H1 (cell line): ENCODE results near the gene CREB3L1. TPM values are rescaled to one million over a fixed set of nuclear protein-coding genes. Genes with fewer than 3 reads are reported as not detected.

ENCODE experiments used
- CTCF ChIA-PET: fragments of 300-600 bp; sonication (Branson Sonifier 250); formaldehyde crosslinking; loops from one replicate; lab custom pipeline; 2021; ENCODE audit not compliant: partially characterized antibody; lab: Charles Lee
- POLR2A ChIA-PET: fragments of 300-600 bp; sonication (Branson Sonifier 250); formaldehyde crosslinking; loops from one replicate; lab custom pipeline; 2021; ENCODE audit warnings: inconsistent platforms; ENCODE audit not compliant: partially characterized antibody; lab: Charles Lee
- DNase-seq, 2 experiments: peaks; one replicate each; pipeline versions ENCODE4 v3.0.0 to v3.0.0-alpha.2; 2010 to 2022; ENCODE audit warnings: low spot score in 2 of 2, low read depth in 1 of 2, mixed read lengths in 1 of 2
- FAIRE-seq: peaks from 2 replicates; lab custom pipeline; 2011; peaks lifted over from hg19 to GRCh38; lab: Jason Lieb, UNC
- H2AFZ ChIP-seq: 2 replicates; pipeline ENCODE4 v1.8.1; 2012; ENCODE audit warnings: low read length, inconsistent platforms
- H2AK5ac ChIP-seq: 2 replicates; pipeline ENCODE4 v1.6.1; 2013; ENCODE audit warnings: low read depth, low read length
- H2BK120ac ChIP-seq: replicated peaks from 2 replicates; pipeline ENCODE3; 2013; ENCODE audit warnings: low read depth, low read length, inconsistent platforms
- H2BK12ac ChIP-seq: 2 replicates; pipeline ENCODE4 v1.6.1; 2013; ENCODE audit warnings: low read depth, low read length
- H2BK15ac ChIP-seq: 2 replicates; pipeline ENCODE4 v1.6.1; 2013; ENCODE audit warnings: low read length
- H2BK20ac ChIP-seq: 2 replicates; pipeline ENCODE4 v1.6.1; 2013; ENCODE audit warnings: low read length
- H2BK5ac ChIP-seq: 2 replicates; pipeline ENCODE4 v1.6.1; 2013; ENCODE audit warnings: low read depth, low read length
- H3K14ac ChIP-seq: 2 replicates; pipeline ENCODE4 v1.6.1; 2013; ENCODE audit warnings: inconsistent platforms; ENCODE audit not compliant: insufficient read length
- H3K18ac ChIP-seq: 2 replicates; pipeline ENCODE4 v1.6.1; 2013; ENCODE audit warnings: low read length; ENCODE audit errors: extremely low read depth
- H3K23ac ChIP-seq: 2 replicates; pipeline ENCODE4 v1.6.1; 2013; ENCODE audit warnings: inconsistent platforms; ENCODE audit not compliant: insufficient read length
- H3K23me2 ChIP-seq: 2 replicates; pipeline ENCODE4 v1.6.1; 2013; ENCODE audit warnings: low read depth, low read length
- H3K27ac ChIP-seq: 2 replicates; pipeline ENCODE4 v1.6.1; 2011; ENCODE audit warnings: low read depth, low read length, inconsistent platforms
- H3K27me3 ChIP-seq, 4 experiments: replicated peaks in 1 of 4; 1 replicate in 1 of 4; 2 replicates in 3 of 4; pipeline versions ENCODE4 v1.6.1 to v1.8.1; 2011 to 2013; ENCODE audit warnings: low read length in 3 of 4, mild to moderate bottlenecking in 3 of 4, inconsistent platforms in 2 of 4, mixed read lengths in 2 of 4, moderate library complexity in 1 of 4; ENCODE audit not compliant: control insufficient read depth in 3 of 4, insufficient read depth in 3 of 4; ENCODE audit errors: extremely low read depth in 1 of 4
- H3K36me3 ChIP-seq, 4 experiments: 2 replicates each; pipeline versions ENCODE4 v1.6.1 to v1.8.1; 2011 to 2013; ENCODE audit warnings: mild to moderate bottlenecking in 4 of 4, low read length in 3 of 4, moderate library complexity in 2 of 4, control low read depth in 1 of 4, inconsistent platforms in 1 of 4; ENCODE audit not compliant: insufficient read depth in 4 of 4, control insufficient read depth in 2 of 4
- H3K4ac ChIP-seq: replicated peaks from 2 replicates; pipeline ENCODE3; 2013; ENCODE audit warnings: low read length, low read depth, mixed read lengths, inconsistent platforms; ENCODE audit not compliant: insufficient read length
- H3K4me1 ChIP-seq, 4 experiments: replicated peaks in 1 of 4; 1 replicate in 1 of 4; 2 replicates in 3 of 4; pipeline versions ENCODE4 v1.6.1 to v1.8.1; 2011 to 2013; ENCODE audit warnings: low read length in 3 of 4, inconsistent platforms in 2 of 4, mixed read lengths in 1 of 4; ENCODE audit not compliant: insufficient read depth in 4 of 4, control insufficient read depth in 3 of 4
- H3K4me2 ChIP-seq, 2 experiments: 2 replicates each; pipeline versions ENCODE4 v1.6.1 to v1.8.1; 2011 to 2013; ENCODE audit warnings: low read depth in 2 of 2, low read length in 2 of 2, control low read depth in 1 of 2, inconsistent platforms in 1 of 2, mild to moderate bottlenecking in 1 of 2; ENCODE audit not compliant: insufficient read depth in 1 of 2
- H3K4me3 ChIP-seq, 4 experiments: fragments of 200-600, 300-600 bp in 1 of 4; sonication (generic), shearing (Covaris generic), sonication (Bioruptor Twin) in 1 of 4; 2 replicates each; pipeline versions ENCODE4 v1.5.1 to v1.8.1; 2011 to 2016; ENCODE audit warnings: low read length in 4 of 4, low read depth in 3 of 4, control low read depth in 2 of 4, inconsistent platforms in 2 of 4, mild to moderate bottlenecking in 2 of 4, mixed read lengths in 1 of 4, moderate library complexity in 1 of 4; ENCODE audit not compliant: insufficient read depth in 2 of 4; ENCODE audit errors: extremely low read depth in 1 of 4
- H3K56ac ChIP-seq: replicated peaks from 2 replicates; pipeline ENCODE3; 2013; ENCODE audit warnings: low read depth, mild to moderate bottlenecking, mixed read lengths, low read length, inconsistent platforms; ENCODE audit not compliant: insufficient read length
- H3K79me1 ChIP-seq: 2 replicates; pipeline ENCODE4 v1.6.1; 2013; ENCODE audit warnings: low read depth, low read length, control low read depth
- H3K79me2 ChIP-seq, 2 experiments: 2 replicates each; pipeline versions ENCODE4 v1.6.1 to v1.8.1; 2012 to 2013; ENCODE audit warnings: low read length in 2 of 2, mild to moderate bottlenecking in 2 of 2, inconsistent platforms in 1 of 2; ENCODE audit not compliant: insufficient read depth in 2 of 2, control insufficient read depth in 1 of 2
- H3K9ac ChIP-seq, 4 experiments: replicated peaks in 1 of 4; 1 replicate in 1 of 4; 2 replicates in 3 of 4; pipeline versions ENCODE4 v1.6.1 to v1.8.1; 2011 to 2013; ENCODE audit warnings: low read depth in 3 of 4, low read length in 3 of 4, control low read depth in 2 of 4, mild to moderate bottlenecking in 2 of 4, moderate library complexity in 2 of 4, inconsistent platforms in 1 of 4; ENCODE audit errors: extremely low read depth in 1 of 4
- H3K9me3 ChIP-seq, 2 experiments: 2 replicates each; pipeline versions ENCODE4 v1.6.1 to v1.8.1; 2012 to 2013; ENCODE audit warnings: mild to moderate bottlenecking in 2 of 2, moderate library complexity in 2 of 2, control low read depth in 1 of 2, inconsistent platforms in 1 of 2, low read depth in 1 of 2, low read length in 1 of 2, mixed read lengths in 1 of 2; ENCODE audit not compliant: insufficient read depth in 2 of 2
- H4K20me1 ChIP-seq, 2 experiments: replicated peaks in 1 of 2; 2 replicates each; pipeline versions ENCODE3 to v1.8.1; 2011 to 2013; ENCODE audit warnings: inconsistent platforms in 2 of 2, low read length in 2 of 2, mild to moderate bottlenecking in 1 of 2; ENCODE audit not compliant: insufficient read depth in 2 of 2, control insufficient read depth in 1 of 2
- H4K5ac ChIP-seq: 2 replicates; pipeline ENCODE4 v1.6.1; 2013; ENCODE audit warnings: low read length, low read depth, mixed read lengths, inconsistent platforms; ENCODE audit not compliant: insufficient read length
- H4K8ac ChIP-seq: 2 replicates; pipeline ENCODE4 v1.8.0; 2013; ENCODE audit warnings: mild to moderate bottlenecking, moderate library complexity, low read length, inconsistent platforms; ENCODE audit not compliant: insufficient read depth; ENCODE audit errors: extremely low read depth
- H4K91ac ChIP-seq: replicated peaks from 2 replicates; pipeline ENCODE3; 2013; ENCODE audit warnings: low read length, mixed read lengths, inconsistent platforms; ENCODE audit not compliant: insufficient read length
- BCL11A ChIP-seq, 2 experiments: IDR thresholded peaks; one replicate each; pipeline ENCODE4 v1.6.1; 2011; ENCODE audit warnings: low read depth in 2 of 2, low read length in 2 of 2, mild to moderate bottlenecking in 2 of 2
- JUND ChIP-seq: IDR thresholded peaks from 2 replicates; pipeline ENCODE4 v1.6.1; 2011; ENCODE audit warnings: mild to moderate bottlenecking, improper control_type of control experiment, low read length
- PHF8 ChIP-seq: fragments of 200-600 bp; sonication (generic); conservative IDR thresholded peaks from 2 replicates; pipeline ENCODE4 v1.7.1; 2012; ENCODE audit warnings: low read depth, mild to moderate bottlenecking, inconsistent platforms, low read length, moderate library complexity
- POLR2AphosphoS5 ChIP-seq: IDR thresholded peaks from 2 replicates; pipeline ENCODE4 v1.6.1; 2011; ENCODE audit warnings: low read depth, low read length
- POU5F1 ChIP-seq: IDR thresholded peaks from 2 replicates; pipeline ENCODE4 v1.6.1; 2011; ENCODE audit warnings: low read depth, mild to moderate bottlenecking, low read length, moderate library complexity
- RAD21 ChIP-seq, 2 experiments: IDR thresholded peaks in 1 of 2; conservative IDR thresholded peaks in 1 of 2; 2 replicates each; pipeline ENCODE4 v1.6.1; 2011; ENCODE audit warnings: low read depth in 2 of 2, low read length in 2 of 2, improper control_type of control experiment in 1 of 2, inconsistent platforms in 1 of 2, mild to moderate bottlenecking in 1 of 2, moderate library complexity in 1 of 2
- RBBP5 ChIP-seq: IDR thresholded peaks from 2 replicates; pipeline ENCODE4 v1.7.1; 2012; ENCODE audit warnings: low read depth, mild to moderate bottlenecking, inconsistent platforms, low read length, moderate library complexity, borderline replicate concordance
- SP2 ChIP-seq: IDR thresholded peaks from 2 replicates; pipeline ENCODE4 v1.6.1; 2012; ENCODE audit warnings: mild to moderate bottlenecking, low read length, inconsistent platforms
- WGBS, 2 experiments: shearing (Covaris generic) in 1 of 2; methylation state at CpG; one replicate each; pipeline versions ENCODE4 v1.1.6 to v1.1.7; 2013 to 2015; ENCODE audit warnings: low lambda C conversion rate in 2 of 2, mixed read lengths in 2 of 2, inconsistent platforms in 1 of 2, low coverage in 1 of 2, missing lambda C conversion rate in 1 of 2; ENCODE audit not compliant: insufficient replicate concordance in 2 of 2, insufficient coverage in 1 of 2, insufficient read length in 1 of 2; ENCODE audit errors: extremely low coverage in 1 of 2, missing lambda C conversion rate in 1 of 2; 5-methylcytosine and 5-hydroxymethylcytosine counted together
- polyA plus RNA-seq, 7 experiments: library from polyadenylated mRNA; depleted of rRNA in 3 of 7; stranded (reverse) in 5 of 7; unstranded in 2 of 7; fragments of >200 nt in 5 of 7; fragments of 200-250 nt in 2 of 7; gene quantifications; 1 replicate in 5 of 7; 2 replicates in 1 of 7; 4 replicates in 1 of 7; pipeline versions ENCODE4 v1.2.1 to v1.2.3, GENCODE V29; 2011 to 2013; ENCODE audit warnings: missing spikeins in 2 of 7, mixed read lengths in 2 of 7
- total RNA-seq: library from RNA; stranded (reverse); fragmentation: NEBNext Ultra II Directional; extraction: Animal tissue kit (Norgen Biotek cat#: 25700); gene quantifications from 2 replicates; pipeline ENCODE4 v1.2.1, GENCODE V29; 2021
- TF ChIP-seq, protein P1 (sequence below): IDR thresholded peaks from 2 replicates; pipeline ENCODE4 v1.6.1; 2012; ENCODE audit warnings: inconsistent platforms

CREB3L1 gene
- total and polyA plus RNA-seq, 2 of the 8 experiments (the other 6 are each of a cell fraction or from before 2014, with no cell fraction given) = 4.1 to 12.7 TPM

GRCh38 chr11:46238967-46239800 is 38.3 kb upstream of the CREB3L1 start:
- H3K56ac ChIP-seq = no peak overlapping the region
- DNase-seq = peak; percentile 83 to 97
- WGBS, 2 experiments = 10% methylated on average over 46 of the region's 46 CpGs; no CpG with 5 or more reads in 1 of the 2 experiments
- H3K27me3 ChIP-seq = peaks cover 4 to 13% (median 10%) of the 10 kb centered on the region in 4 experiments; a peak in 6 of 7 replicates
- no peak for FAIRE-seq
- H2BK12ac ChIP-seq = peak overlapping the region; percentile 90; the same call in 1 of the 2 replicates
- H3K36me3 ChIP-seq = no peaks in the 10 kb centered on the region
- no peak overlapping the region; the same call in 1 of the 2 replicates for H4K8ac ChIP-seq
- no peak overlapping the region for H2BK120ac ChIP-seq
- H3K9ac ChIP-seq = no peak overlapping the region
- peaks cover 0 to 2% of the 10 kb centered on the region in 2 experiments for H4K20me1 ChIP-seq
- peak overlapping the region; percentile 78 for H2AFZ ChIP-seq
- CTCF ChIA-PET = interaction anchor here (0.6 to 21.7 kb wide), 41 partner anchors 9 to 434 kb away, joined by 3 to 858 read pairs (median 4); partner anchors contain the start of genes CREB3L1, DGKZ, PEX16 and SLC35C1
- H2BK15ac ChIP-seq = peak overlapping the region; percentile 83
- peak overlapping the region; percentile 45 to 62 (median 56); a peak in 7 of 8 replicates for H3K4me3 ChIP-seq
- no peak overlapping the region for H4K91ac ChIP-seq
- H3K18ac ChIP-seq = peak overlapping the region; percentile 66
- H3K14ac ChIP-seq = no peak overlapping the region
- no peak overlapping the region; the same call in 1 of the 2 replicates for H2BK20ac ChIP-seq
- POLR2A ChIA-PET = interaction anchor here (0.7 to 6.8 kb wide), 17 partner anchors 14 to 317 kb away, joined by 3 to 127 read pairs (median 4); partner anchors contain the start of genes CREB3L1 and LARGE2
- H4K5ac ChIP-seq = no peak overlapping the region
- peak overlapping the region; percentile 33 for H3K4ac ChIP-seq
- no peak overlapping the region for H3K23ac ChIP-seq
- peaks cover 0 to 3% of the 10 kb centered on the region in 2 experiments; a peak in 1 of 4 replicates for H3K9me3 ChIP-seq
- H3K79me2 ChIP-seq = no peaks in the 10 kb centered on the region
- H2BK5ac ChIP-seq = no peak overlapping the region
- H3K79me1 ChIP-seq = no peaks in the 10 kb centered on the region
- H3K27ac ChIP-seq = no peak overlapping the region
- peak overlapping the region; percentile 75 to 91 for H3K4me2 ChIP-seq
- H2AK5ac ChIP-seq = no peak overlapping the region
- peaks cover 18% of the 10 kb centered on the region for H3K23me2 ChIP-seq
- H3K4me1 ChIP-seq = peaks cover 4 to 25% (median 14%) of the 10 kb centered on the region in 4 experiments
- TF ChIP-seq RAD21 (IDR thresholded peaks at IDR 0.05 in 1 of 2, conservative IDR thresholded peaks at IDR 0.05 in 1 of 2; ENCODE audit: low read depth in 2 of 2, low read length in 2 of 2) = peak; percentile 85 to 90
- no peak for TF ChIP-seq POU5F1
- TF ChIP-seq BCL11A (IDR thresholded peaks at IDR 0.05; ENCODE audit: low read depth in 2 of 2, low read length in 2 of 2) = no peak
- TF ChIP-seq RBBP5 = 0 out of 2 replicates have a peak, but pooled peaks have one; percentile 57
- no peak for TF ChIP-seq SP2
- TF ChIP-seq, protein P1, sequence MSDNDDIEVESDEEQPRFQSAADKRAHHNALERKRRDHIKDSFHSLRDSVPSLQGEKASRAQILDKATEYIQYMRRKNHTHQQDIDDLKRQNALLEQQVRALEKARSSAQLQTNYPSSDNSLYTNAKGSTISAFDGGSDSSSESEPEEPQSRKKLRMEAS = peak; percentile 69; the same call in 1 of the 2 replicates
- TF ChIP-seq JUND = peak; percentile 47; the same call in 1 of the 2 replicates
- TF ChIP-seq PHF8 = no peak
- TF ChIP-seq POLR2AphosphoS5 = no peak; the same call in 1 of the 2 replicates
